ENCODE measurements around the gene HCAR3. TPM values are rescaled to one million over a fixed set of nuclear protein-coding genes. Genes with fewer than 3 reads are reported as not detected.
A peak's percentile ranks its signal among the peaks of the same experiment; 100 is the strongest.
"Not testable (repeated sequence)": the region's sequence is repeated elsewhere in the genome, so short reads cannot be mapped to it uniquely, and the experiment has no call there.

HCAR3 gene
- total RNA-seq, 1 experiment from 2014 or later: not detected

DNA sequence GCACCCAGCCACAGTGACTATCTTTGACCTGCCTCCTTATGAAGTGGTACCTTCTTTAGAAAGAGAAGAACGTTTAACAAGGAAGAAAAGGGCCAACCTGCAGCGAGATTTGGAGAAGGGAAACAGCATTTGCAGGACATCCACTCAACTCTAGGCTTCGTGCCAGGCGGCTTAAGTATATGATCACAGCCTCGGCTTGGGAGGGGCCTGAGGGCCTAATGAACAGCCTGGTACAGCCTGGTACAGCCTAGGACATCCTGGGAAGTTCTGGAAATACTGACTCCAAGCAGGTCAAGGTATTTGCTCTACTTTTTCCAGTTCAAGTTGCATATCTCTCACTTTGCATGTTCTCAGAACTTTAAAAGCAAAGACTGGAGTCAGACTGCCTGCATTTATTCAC is 29.5 kb downstream of the HCAR3 start:
- DNase-seq (ENCODE audit: low read depth, low spot score): no peak
- in situ Hi-C loops (cut with HindIII; ENCODE audit: low pct_unique_long_range_greater_than_20kb, low sequenced_read_pairs): no loop called here

DNA sequence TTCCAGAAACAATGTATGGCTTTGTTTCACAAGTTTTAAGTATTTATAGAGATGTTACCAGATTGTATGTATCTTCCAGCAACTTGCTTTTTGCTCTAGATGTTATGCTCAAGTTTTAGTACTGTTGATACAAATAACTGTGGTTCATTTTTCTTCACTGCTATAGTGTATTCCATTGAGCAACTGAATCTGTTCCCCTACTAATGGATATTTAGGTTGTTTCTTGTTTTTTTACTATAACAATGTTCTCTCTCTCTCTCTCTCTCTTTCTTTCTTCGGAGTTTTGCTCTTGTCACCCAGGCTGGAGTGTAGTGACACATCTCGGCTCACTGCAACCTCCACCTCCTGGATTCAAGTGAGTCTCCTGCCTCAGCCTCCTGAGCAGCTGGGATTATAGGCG is 30.1 kb downstream of the HCAR3 start:
- in situ Hi-C loops (cut with HindIII; ENCODE audit: low pct_unique_long_range_greater_than_20kb, low sequenced_read_pairs): no loop called here
- no peak for DNase-seq (ENCODE audit: low read depth, low spot score)

DNA sequence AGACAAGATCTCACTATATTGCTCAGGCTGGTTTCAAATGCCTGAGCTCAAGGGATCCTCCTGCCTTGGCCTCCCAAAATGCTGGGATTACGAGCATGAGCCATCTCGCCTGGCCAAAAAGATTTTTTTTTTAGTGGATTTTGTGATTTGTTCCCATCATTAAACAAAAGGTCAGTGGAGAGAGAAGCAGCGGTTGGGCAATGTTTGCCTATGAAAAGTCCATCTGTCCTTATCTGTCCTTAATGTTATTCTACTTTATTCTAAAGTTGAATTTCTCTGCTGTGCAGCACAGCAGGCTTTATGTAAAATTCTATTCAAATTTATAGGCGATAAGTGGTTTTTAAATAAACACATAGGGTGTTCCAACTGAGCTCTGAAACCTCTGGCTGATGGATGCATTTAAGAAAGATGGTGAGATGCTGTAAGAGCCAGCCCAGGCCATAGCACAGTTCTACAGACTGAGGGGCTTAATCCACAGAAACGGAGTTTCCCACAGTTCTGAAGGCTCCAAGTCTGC is 32.3 kb downstream of the HCAR3 start:
- in situ Hi-C loops (cut with HindIII; ENCODE audit: low pct_unique_long_range_greater_than_20kb, low sequenced_read_pairs): no loop called here

DNA sequence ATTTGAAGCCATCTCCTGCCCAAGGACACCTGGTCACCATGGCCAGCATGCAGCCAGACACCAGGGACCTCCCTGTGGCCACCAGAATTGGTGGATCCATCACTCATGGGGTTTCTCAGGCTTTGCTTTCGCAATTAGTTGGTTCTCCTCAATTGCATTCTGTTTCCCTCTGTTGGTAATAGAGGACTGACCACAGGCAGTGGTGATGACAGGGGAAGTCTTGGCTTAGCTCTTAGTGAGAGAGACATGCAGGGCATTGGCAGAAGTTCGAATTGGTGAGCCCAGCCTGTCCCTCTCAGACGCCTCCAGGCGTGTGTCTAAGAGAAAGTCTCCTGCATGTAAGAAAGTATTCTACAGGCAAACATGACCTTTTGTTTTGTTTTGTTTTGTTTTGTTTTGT is 34.8 kb downstream of the HCAR3 start:
- peak; percentile 21 for DNase-seq (ENCODE audit: low read depth, low spot score)
- in situ Hi-C loops (cut with HindIII; ENCODE audit: low pct_unique_long_range_greater_than_20kb, low sequenced_read_pairs): no loop called here

More for the DNA sequence above, 32.3 kb downstream of the HCAR3 start:
- no peak for DNase-seq (ENCODE audit: low read depth, low spot score)

DNA sequence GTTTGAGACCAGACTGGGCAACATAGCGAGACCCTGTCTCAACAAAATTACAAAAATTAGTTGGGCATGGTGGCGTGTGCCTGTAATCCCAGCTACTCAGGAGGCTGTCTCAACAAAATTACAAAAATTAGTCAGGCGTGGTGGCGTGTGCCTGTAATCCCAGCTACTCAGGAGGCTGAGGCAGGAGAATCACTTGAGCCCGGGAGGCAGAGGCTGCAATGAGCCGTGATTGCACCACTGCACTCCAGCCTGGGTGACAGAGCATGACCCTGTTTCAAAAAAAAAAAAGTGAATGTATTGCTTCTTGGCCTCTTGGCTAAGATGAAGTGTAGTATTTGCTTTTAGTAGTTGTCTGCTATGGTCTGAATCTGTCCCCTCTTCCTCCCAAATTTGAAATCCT is 35.6 kb downstream of the HCAR3 start:
- DNase-seq (ENCODE audit: low read depth, low spot score); in situ Hi-C loops (cut with HindIII; ENCODE audit: low pct_unique_long_range_greater_than_20kb, low sequenced_read_pairs): not testable (repeated sequence)

DNA sequence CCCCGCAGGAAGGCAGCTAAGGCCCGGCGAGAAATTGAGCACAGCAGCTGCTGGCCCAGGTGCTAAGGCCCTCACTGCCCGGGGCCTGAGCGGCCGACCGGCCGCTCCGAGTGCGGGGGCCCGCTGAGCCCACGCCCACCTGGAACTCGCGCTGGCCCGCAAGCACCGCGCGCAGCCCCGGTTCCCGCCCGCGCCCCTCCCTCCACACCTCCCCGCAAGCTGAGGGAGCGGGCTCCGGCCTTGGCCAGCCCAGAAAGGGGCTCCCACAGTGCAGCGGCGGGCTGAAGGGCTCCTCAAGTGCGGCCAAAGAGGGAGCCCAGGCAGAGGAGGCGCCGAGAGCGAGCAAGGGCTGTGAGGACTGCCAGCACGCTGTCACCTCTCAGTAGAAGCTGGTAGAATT is 39.8 kb downstream of the HCAR3 start:
- in situ Hi-C loops (cut with HindIII; ENCODE audit: low pct_unique_long_range_greater_than_20kb, low sequenced_read_pairs); DNase-seq (ENCODE audit: low read depth, low spot score): not testable (repeated sequence)

DNA sequence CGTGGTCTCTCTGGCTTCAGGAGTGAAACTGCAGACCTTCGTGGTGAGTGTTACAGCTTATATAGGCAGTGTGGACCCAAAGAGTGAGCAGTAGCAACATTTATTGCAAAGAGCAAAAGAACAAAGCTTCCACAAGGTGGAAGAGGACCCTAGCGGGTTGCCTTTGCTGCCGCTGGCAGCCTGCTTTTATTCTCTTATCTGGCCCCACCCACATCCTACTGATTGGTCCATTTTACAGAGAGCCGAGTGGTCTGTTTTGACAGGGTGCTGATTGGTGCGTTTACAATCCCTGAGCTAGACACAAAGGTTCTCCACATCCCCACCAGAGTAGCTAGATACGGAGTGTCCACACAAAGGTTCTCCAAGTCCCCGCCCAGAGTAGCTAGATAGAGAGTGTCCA is 40.6 kb downstream of the HCAR3 start:
- in situ Hi-C loops (cut with HindIII; ENCODE audit: low pct_unique_long_range_greater_than_20kb, low sequenced_read_pairs); DNase-seq (ENCODE audit: low read depth, low spot score): not testable (repeated sequence)

DNA sequence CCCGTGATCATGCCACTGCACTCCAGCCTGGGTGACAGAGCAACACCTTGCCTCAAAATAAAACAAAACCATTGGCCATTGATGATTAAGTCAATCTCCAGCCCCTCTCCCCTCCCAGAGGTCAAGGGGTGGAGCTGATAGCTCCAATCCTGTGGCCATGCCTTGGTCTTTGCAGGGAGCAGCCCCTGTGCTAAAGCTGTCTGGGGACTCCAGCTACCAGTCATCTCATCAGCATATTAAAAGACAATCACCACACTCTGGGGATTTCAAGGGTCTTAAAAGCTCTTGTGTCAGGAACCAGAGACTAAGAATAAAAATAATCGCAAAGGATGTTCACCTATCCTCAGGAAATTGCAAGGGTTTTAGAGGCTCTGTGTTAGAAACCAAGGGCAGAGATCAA is 44.1 kb downstream of the HCAR3 start:
- in situ Hi-C loops (cut with HindIII; ENCODE audit: low pct_unique_long_range_greater_than_20kb, low sequenced_read_pairs): no loop called here
- DNase-seq (ENCODE audit: low read depth, low spot score): no peak

DNA sequence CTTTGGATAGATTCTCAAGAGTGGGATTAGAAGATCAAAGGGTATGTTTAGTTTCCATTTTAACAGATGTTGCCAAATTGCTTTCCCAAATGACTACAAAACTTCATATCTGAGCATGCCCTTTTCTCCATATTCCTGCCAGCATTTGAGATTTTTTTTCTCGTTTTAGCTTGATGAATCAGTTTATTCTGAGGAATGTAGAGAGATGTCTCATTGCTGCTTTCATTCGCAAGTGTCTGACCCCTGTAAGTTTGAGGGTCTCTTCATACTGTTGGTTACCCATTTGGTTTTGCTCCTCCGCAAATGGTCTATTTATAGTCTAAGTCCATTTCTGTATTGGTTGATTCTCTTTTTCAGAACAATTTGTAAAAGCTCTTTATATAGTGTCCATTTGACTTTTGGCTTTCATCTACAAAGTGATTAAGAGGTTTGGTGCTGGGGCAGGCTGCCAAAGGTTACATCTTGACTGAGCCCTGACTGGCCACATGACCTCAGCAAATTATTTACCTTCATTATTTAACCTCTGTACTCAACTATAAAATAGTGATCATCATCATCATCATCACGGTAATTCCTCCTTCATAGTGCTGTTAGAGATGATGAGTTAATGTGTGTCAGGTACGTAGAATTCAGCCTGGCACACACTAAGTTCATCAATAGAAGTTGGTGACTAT is 47.1 kb downstream of the HCAR3 start:
- no peak for DNase-seq (ENCODE audit: low read depth, low spot score)
- in situ Hi-C loops (cut with HindIII; ENCODE audit: low pct_unique_long_range_greater_than_20kb, low sequenced_read_pairs): no loop called here

DNA sequence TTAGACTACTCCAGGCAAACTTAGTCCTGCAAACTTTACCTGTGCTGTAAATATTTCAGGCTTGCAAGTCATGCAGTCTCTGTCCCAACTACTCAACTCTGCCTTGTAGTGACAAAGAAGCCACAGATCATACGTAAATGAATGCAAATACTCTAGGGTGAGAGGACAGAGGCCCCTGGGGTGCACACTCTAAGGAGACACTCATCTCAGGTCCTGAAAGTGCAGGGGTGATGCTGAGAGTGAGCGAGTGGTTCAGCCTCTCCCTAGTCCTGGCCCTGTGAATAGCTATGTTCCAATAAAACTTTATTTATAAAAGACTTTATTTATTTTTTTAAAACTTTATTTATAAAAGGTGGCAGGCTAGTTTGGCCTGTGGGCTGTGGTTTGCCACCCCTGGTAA is 48.3 kb downstream of the HCAR3 start:
- DNase-seq (ENCODE audit: low read depth, low spot score): no peak
- in situ Hi-C loops (cut with HindIII; ENCODE audit: low pct_unique_long_range_greater_than_20kb, low sequenced_read_pairs): no loop called here

DNA sequence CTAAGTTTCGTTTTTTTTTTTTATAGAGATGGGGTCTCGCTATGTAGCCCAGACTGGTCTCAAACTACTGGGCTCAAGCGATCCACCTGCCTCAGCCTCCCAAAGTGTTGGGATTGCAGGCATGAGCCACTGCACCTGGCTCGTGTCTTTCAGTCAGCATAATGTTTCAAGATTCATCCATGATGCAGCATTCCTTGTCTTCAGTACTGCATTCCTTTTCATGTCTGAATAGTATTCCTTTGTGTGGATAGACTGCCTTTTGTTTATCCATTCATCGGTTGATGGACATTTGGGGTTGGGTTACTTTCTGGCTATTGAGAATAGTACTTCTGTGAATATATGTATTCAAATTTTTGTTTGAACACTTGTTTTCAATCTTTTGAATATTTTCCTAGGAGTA is 50.9 kb downstream of the HCAR3 start:
- no peak for DNase-seq (ENCODE audit: low read depth, low spot score)
- in situ Hi-C loops (cut with HindIII; ENCODE audit: low pct_unique_long_range_greater_than_20kb, low sequenced_read_pairs): no loop called here

DNA sequence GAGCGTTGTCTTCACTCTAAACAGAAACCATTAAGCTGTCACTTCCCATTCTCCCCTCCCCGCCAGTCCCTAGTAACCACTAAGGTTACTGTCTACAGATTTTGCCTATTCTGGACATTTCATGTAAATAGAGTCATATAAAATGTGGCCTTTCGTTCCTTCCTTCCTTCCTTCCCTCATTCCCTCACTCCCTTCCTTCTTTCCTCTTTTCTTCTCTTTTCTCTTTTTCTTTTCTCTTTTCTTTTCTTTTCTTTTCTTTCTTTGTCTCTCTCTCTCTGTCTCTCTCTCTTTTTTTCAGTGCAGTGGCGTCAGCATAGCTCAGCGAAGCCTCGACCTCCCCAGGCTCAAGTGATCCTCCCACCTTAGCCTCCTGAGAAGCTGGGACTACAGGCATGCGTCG is 51.3 kb downstream of the HCAR3 start:
- in situ Hi-C loops (cut with HindIII; ENCODE audit: low pct_unique_long_range_greater_than_20kb, low sequenced_read_pairs): no loop called here
- DNase-seq (ENCODE audit: low read depth, low spot score): no peak

Small RNA genes within 50 kb of the gene (small RNA-seq; reads per million reads assigned to genes)
- 0 reads per million in 2 experiments for gene AC026333.2

Other genes starting within 250 kb of the HCAR3 start
- gene ZCCHC8, start 215.9 kb downstream of the HCAR3 start, total RNA-seq (2014; rRNA removed; shearing (Covaris generic)): 23.8 and 25.4 TPM in 2 replicates
- gene RSRC2, start 189.9 kb downstream of the HCAR3 start, total RNA-seq (2014; rRNA removed; shearing (Covaris generic)): 41.1 and 43.5 TPM in 2 replicates
- 38.7 and 64.0 TPM in 2 replicates for gene KNTC1, start 189.6 kb downstream of the HCAR3 start, total RNA-seq (2014; rRNA removed; shearing (Covaris generic))
- not detected in 2 replicates for gene HCAR2, start 13.5 kb downstream of the HCAR3 start, total RNA-seq (2014; rRNA removed; shearing (Covaris generic))
- gene HCAR1, start 14.0 kb upstream of the HCAR3 start, total RNA-seq (2014; rRNA removed; shearing (Covaris generic)): not detected in 2 replicates
- gene DENR, start 36.0 kb upstream of the HCAR3 start, total RNA-seq (2014; rRNA removed; shearing (Covaris generic)): 59.4 and 63.1 TPM in 2 replicates
- gene CCDC62, start 57.8 kb upstream of the HCAR3 start, total RNA-seq (2014; rRNA removed; shearing (Covaris generic)): 1.5 TPM in 2 replicates
- 30.7 and 52.7 TPM in 2 replicates for gene HIP1R, start 118.6 kb upstream of the HCAR3 start, total RNA-seq (2014; rRNA removed; shearing (Covaris generic))
- 39.3 and 42.9 TPM in 2 replicates for gene VPS37B, start 179.3 kb upstream of the HCAR3 start, total RNA-seq (2014; rRNA removed; shearing (Covaris generic))
- 8.3 and 11.8 TPM in 2 replicates for gene ABCB9, start 249.7 kb upstream of the HCAR3 start, total RNA-seq (2014; rRNA removed; shearing (Covaris generic))

Data from SK-MEL-5 (cell line).